HL-60 (cell line): ENCODE measurements around the gene FHIT.

Experiments
- TF ChIP-seq, protein P1 (sequence below): IDR thresholded peaks from one replicate; pipeline ENCODE4 v1.5.1; 2011; ENCODE audit warnings: low read length, control low read depth, inconsistent platforms; ENCODE audit not compliant: insufficient read depth
- TF ChIP-seq, protein P2 (sequence below): IDR thresholded peaks from 2 replicates; pipeline ENCODE4 v1.6.1; 2012; ENCODE audit warnings: low read depth; ENCODE audit not compliant: insufficient replicate concordance

DNA sequence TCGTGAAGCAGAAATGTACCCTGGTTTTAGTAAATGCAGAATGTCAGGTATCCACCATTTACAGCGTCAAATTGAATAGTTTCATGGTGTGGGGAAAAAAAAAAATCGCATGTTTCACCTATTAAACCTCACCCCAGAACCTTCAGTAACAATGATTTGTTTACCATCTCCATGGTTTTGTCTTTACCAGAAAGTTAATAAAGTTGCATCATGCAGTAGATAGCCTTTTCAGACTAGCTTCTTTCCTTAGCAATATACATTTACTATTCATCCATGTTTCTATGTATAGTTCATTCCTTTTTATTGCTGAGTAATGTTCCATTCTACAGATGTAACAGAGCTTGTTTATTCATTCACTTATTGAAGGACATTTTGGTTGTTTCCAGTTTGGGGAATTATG lies 1066.1 kb downstream of the FHIT start:
- TF ChIP-seq, protein P1, sequence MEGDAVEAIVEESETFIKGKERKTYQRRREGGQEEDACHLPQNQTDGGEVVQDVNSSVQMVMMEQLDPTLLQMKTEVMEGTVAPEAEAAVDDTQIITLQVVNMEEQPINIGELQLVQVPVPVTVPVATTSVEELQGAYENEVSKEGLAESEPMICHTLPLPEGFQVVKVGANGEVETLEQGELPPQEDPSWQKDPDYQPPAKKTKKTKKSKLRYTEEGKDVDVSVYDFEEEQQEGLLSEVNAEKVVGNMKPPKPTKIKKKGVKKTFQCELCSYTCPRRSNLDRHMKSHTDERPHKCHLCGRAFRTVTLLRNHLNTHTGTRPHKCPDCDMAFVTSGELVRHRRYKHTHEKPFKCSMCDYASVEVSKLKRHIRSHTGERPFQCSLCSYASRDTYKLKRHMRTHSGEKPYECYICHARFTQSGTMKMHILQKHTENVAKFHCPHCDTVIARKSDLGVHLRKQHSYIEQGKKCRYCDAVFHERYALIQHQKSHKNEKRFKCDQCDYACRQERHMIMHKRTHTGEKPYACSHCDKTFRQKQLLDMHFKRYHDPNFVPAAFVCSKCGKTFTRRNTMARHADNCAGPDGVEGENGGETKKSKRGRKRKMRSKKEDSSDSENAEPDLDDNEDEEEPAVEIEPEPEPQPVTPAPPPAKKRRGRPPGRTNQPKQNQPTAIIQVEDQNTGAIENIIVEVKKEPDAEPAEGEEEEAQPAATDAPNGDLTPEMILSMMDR = no peak
- TF ChIP-seq, protein P2, sequence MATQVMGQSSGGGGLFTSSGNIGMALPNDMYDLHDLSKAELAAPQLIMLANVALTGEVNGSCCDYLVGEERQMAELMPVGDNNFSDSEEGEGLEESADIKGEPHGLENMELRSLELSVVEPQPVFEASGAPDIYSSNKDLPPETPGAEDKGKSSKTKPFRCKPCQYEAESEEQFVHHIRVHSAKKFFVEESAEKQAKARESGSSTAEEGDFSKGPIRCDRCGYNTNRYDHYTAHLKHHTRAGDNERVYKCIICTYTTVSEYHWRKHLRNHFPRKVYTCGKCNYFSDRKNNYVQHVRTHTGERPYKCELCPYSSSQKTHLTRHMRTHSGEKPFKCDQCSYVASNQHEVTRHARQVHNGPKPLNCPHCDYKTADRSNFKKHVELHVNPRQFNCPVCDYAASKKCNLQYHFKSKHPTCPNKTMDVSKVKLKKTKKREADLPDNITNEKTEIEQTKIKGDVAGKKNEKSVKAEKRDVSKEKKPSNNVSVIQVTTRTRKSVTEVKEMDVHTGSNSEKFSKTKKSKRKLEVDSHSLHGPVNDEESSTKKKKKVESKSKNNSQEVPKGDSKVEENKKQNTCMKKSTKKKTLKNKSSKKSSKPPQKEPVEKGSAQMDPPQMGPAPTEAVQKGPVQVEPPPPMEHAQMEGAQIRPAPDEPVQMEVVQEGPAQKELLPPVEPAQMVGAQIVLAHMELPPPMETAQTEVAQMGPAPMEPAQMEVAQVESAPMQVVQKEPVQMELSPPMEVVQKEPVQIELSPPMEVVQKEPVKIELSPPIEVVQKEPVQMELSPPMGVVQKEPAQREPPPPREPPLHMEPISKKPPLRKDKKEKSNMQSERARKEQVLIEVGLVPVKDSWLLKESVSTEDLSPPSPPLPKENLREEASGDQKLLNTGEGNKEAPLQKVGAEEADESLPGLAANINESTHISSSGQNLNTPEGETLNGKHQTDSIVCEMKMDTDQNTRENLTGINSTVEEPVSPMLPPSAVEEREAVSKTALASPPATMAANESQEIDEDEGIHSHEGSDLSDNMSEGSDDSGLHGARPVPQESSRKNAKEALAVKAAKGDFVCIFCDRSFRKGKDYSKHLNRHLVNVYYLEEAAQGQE = no peak
